NCI-H345 (cell line): ENCODE data around the gene MAPKAP1.

Experiments
- DNase-seq: peaks from one replicate; lab custom pipeline; 2025; lab: John Stamatoyannopoulos, UW

Gene MAPKAP1

GRCh38 chr9:125706651-125707471 lies at the start of gene MAPKAP1:
TSS of gene MAPKAP1 (minus strand) at chr9:125707208. CDS start at chr9:125672574, 34,634 bp downstream.
- DNase-seq = peak; percentile 96

GRCh38 chr9:125756518-125756917 lies 49.5 kb upstream of the MAPKAP1 start:
- DNase-seq = no peak

- no peak for DNase-seq
Measured at GRCh38 chr9:125755340-125755739, 48.3 kb upstream of the MAPKAP1 start.

GRCh38 chr9:125754096-125754495 lies 47.1 kb upstream of the MAPKAP1 start:
- DNase-seq = no peak

GRCh38 chr9:125752070-125752628 lies 45.1 kb upstream of the MAPKAP1 start:
- DNase-seq = no peak

- DNase-seq = peak; percentile 28
Measured at GRCh38 chr9:125750627-125751011, 43.6 kb upstream of the MAPKAP1 start.

- no peak for DNase-seq
Measured at GRCh38 chr9:125749951-125750626, 43.1 kb upstream of the MAPKAP1 start.

- DNase-seq = no peak
Measured at GRCh38 chr9:125749287-125749935, 42.4 kb upstream of the MAPKAP1 start.

- DNase-seq = no peak
Measured at GRCh38 chr9:125748446-125749099, 41.6 kb upstream of the MAPKAP1 start.

- DNase-seq = peak; percentile 33
Measured at GRCh38 chr9:125747765-125748445, 40.9 kb upstream of the MAPKAP1 start.

- peak; percentile 69 for DNase-seq
Measured at GRCh38 chr9:125747053-125747764, 40.2 kb upstream of the MAPKAP1 start, which contains the start of gene PBX3. TSS of gene PBX3 (plus strand) at chr9:125747373.

- no peak for DNase-seq
Measured at GRCh38 chr9:125746774-125747052, 39.7 kb upstream of the MAPKAP1 start.

GRCh38 chr9:125746017-125746773 lies 39.2 kb upstream of the MAPKAP1 start:
- DNase-seq = peak; percentile 99

GRCh38 chr9:125745682-125746016 lies 38.6 kb upstream of the MAPKAP1 start:
- no peak for DNase-seq

- DNase-seq = no peak
Measured at GRCh38 chr9:125745018-125745417, 38.0 kb upstream of the MAPKAP1 start.

- DNase-seq = no peak
Measured at GRCh38 chr9:125744616-125745015, 37.6 kb upstream of the MAPKAP1 start.

- no peak for DNase-seq
Measured at GRCh38 chr9:125743682-125744428, 36.8 kb upstream of the MAPKAP1 start.

- no peak for DNase-seq
Measured at GRCh38 chr9:125742657-125743056, 35.6 kb upstream of the MAPKAP1 start.

- DNase-seq = no peak
Measured at GRCh38 chr9:125739436-125739835, 32.4 kb upstream of the MAPKAP1 start.

- DNase-seq = no peak
Measured at GRCh38 chr9:125732562-125732961, 25.6 kb upstream of the MAPKAP1 start.
